Neural progenitor cell (in vitro differentiated cells): ENCODE data around the gene CREB5.

Experiments used
- EZH2 ChIP-seq: fragments of 200-600 bp; sonication (generic); IDR thresholded peaks from 2 replicates; pipeline ENCODE4 v1.6.1; 2017; ENCODE audit warnings: antibody characterized with exemption, mild to moderate bottlenecking, moderate library complexity
- TF ChIP-seq, protein P1 (sequence below): fragments of 200-600 bp; sonication (generic); IDR thresholded peaks from 2 replicates; pipeline ENCODE4 v1.5.1; 2017; ENCODE audit warnings: antibody characterized with exemption, mild to moderate bottlenecking

DNA sequence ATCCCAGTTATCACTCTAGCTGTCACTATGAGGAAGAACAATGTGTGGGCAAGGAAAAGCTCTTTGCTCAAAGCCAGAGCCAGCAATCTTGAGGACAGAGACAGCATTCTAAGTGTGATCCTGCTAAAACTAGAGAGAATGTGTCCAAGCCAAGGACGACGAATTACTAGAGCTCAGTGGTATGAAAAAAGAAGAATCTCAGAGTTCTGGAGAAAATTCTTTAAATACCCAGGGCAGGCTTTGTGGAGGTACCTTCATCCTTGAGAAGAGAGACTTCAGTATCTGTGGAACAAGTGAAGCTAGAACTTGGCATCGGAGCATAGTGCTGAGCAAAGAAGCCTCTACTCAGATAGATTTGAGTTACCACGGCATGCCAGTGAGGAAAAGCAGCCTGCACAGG, 336.0 kb downstream of the CREB5 start:
- TF ChIP-seq, protein P1, sequence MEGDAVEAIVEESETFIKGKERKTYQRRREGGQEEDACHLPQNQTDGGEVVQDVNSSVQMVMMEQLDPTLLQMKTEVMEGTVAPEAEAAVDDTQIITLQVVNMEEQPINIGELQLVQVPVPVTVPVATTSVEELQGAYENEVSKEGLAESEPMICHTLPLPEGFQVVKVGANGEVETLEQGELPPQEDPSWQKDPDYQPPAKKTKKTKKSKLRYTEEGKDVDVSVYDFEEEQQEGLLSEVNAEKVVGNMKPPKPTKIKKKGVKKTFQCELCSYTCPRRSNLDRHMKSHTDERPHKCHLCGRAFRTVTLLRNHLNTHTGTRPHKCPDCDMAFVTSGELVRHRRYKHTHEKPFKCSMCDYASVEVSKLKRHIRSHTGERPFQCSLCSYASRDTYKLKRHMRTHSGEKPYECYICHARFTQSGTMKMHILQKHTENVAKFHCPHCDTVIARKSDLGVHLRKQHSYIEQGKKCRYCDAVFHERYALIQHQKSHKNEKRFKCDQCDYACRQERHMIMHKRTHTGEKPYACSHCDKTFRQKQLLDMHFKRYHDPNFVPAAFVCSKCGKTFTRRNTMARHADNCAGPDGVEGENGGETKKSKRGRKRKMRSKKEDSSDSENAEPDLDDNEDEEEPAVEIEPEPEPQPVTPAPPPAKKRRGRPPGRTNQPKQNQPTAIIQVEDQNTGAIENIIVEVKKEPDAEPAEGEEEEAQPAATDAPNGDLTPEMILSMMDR, result no peak
- TF ChIP-seq EZH2, result no peak
